Fibroblast of upper back skin (primary cell): ENCODE measurements around the gene P3H1.
"Not testable (repeated sequence)": the region's sequence is repeated elsewhere in the genome, so short reads cannot be mapped to it uniquely, and the experiment has no call there.

Experiments
- DNase-seq: peaks from one replicate; pipeline ENCODE4 v3.0.0-alpha.2; 2013

Gene P3H1

DNA sequence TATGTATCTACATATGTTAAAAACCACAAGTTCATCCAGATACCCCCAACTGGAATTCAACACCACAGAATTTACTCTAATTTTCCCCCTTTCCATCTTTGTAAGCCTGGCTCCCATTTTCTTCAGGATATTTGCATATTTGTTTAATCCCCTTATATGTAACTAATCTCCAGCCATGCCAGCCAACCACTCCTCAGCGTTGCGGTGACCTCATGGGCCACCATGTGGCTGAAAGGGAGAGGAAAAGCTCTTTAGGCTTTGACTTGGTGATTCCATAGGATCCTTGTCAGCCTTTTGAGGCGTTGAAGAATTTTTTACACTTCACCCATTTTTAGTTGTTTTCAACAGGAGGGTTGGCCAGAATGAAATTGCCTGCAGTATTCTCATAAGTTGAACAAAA lies 36.8 kb downstream of the P3H1 start:
- no peak for DNase-seq

DNA sequence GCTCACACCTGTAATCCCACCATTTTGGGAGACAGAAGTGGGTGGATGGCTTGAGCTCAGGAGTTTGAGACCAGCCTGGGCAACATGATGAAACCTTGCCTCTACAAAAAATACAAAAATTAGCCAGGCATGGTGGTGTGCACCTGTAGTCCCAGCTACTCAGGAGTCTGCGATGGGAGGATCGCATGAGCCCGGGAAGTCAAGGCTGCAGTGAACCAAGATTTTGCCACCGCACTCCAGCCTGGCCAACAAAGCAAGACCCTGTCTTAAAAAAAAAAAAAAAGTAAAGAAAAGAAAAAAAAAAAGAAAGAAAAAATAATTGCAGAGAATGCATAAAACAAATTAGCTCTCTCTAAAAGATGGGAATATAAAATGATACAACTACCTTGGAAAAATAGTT lies 41.0 kb downstream of the P3H1 start:
- DNase-seq: not testable (repeated sequence)

DNA sequence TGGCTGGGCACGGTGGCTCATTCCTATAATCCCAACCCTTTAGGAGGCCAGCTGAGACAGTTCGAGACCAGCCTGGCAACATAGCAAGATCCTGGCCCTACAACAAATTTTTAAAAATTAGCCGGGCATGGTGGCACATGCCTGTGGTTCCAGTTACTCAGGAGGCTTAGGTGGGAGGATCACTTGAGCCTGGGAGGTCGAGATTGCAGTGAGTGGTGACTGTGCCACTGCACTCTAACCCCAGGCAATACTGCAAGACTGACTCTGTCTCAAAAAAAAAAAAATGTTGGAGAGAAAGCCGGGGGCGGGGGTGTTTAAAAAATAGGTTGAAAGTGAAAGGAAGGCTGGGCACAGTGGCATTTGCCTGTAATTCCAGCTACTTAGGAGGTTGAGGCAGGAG lies 43.3 kb downstream of the P3H1 start:
- DNase-seq: no peak

DNA sequence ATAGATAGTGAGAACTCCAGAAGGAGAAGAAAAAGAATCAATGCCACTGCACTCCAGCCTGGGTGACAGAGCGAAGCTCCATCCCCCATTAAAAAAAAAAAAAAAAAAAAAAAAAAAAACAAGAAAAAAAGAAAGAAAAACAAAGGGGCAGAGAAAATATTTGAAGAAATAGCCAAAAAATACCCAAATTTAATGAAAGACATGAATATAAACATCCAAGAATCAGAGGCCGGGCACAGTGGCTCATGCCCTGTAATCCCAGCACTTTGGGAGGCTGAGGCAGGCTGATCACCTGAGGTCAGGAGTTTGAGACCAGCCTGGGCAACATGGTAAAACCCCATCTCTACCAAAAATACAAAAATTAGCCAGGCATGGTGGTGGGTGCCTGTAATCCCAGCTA lies 44.4 kb downstream of the P3H1 start:
- DNase-seq: not testable (repeated sequence)

DNA sequence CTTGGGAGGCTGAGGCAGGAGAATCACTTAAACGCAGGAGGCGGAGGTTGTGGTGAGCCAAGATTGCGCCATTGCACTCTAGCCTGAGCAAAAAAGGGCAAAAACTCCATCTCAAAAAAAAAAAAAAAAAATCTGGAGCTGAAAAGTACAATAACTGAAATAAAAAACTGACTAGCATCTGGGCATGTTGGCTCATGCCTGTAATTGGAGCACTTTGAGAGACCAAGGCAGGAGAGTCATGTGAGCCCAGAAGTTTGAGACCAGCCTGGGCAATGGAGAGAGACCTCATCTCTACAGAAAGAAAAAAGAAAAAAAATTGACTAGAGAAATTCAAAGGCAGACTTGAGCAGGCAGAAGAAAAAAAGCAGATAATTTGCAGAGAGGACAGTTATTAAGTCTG lies 44.9 kb downstream of the P3H1 start:
- no peak for DNase-seq

DNA sequence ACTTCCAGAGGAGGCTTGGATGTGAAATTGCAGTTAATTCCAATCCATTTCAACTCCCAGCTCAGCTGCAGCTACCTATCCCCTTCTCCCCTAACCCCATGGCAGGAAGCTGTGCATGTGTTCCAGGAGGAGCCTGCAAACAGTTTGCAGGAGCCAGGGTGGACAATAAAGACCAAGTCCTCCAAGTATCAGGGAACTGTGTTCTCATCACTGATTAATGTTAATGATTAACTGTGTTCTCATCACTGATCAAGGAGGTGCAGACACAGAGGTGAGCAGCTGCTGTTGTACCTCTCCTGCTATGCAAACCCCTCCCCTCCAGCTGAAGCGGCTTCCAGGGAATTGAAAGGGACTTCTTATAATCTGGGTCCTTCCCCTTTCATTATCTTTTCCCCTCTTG lies 46.0 kb downstream of the P3H1 start:
- no peak for DNase-seq

DNA sequence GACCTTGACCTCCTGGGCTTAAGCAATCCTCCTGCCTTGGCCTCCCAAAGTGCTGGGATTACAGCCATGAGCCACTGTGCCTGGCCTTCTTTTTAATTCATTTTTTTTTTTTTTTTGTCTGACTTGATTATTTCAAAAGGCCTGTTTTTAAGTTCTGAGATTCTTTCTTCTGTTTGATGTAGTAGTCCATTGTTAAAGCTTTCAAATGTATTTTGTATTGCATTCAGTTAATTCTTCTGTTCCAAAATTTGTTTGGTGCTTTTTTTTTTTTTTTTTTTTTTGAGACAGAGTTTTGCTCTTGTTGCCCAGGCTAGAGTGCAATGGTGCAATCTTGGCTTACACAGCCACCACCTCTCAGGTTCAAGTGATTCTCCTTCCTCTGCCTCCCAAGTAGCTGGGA lies 52.4 kb downstream of the P3H1 start:
- DNase-seq: not testable (repeated sequence)

DNA sequence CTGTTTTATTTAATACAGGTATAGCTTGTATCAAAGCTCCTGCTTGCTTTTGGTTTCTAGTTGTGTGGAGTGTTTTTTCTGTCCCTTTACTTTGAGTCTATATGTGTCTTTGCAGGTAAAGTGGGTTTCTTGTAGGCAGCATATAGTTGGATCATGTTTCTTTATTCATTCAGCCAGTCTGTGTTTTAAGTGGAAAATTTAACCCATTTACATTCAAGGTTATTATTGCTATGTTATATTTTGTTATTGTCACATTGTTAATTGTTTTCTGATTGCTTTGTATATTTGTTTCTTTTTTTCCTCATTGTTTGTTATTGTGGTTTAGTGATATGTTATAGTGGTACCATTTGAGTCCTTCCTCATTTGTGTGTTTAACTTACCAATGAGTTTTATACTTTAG lies 53.5 kb downstream of the P3H1 start:
- DNase-seq: no peak

DNA sequence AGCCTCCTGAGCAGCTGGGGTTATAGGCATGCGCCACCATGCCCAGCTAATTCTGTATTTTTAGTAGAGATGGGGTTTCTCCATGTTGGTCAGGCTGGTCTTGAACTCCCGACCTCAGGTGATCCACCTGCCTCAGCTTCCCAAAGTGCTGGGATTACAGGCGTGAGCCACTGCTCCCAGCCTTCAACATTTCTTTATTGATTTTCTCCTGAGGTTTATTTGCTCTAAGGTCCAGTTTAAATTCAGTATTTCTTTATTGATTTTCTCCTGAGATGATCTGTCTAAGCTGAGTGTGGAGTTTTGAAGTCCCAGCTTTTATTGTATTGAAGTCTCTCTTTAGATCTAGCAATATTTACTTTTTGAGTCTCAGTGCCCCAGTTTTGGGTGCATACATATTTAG lies 54.0 kb downstream of the P3H1 start:
- not testable (repeated sequence) for DNase-seq

DNA sequence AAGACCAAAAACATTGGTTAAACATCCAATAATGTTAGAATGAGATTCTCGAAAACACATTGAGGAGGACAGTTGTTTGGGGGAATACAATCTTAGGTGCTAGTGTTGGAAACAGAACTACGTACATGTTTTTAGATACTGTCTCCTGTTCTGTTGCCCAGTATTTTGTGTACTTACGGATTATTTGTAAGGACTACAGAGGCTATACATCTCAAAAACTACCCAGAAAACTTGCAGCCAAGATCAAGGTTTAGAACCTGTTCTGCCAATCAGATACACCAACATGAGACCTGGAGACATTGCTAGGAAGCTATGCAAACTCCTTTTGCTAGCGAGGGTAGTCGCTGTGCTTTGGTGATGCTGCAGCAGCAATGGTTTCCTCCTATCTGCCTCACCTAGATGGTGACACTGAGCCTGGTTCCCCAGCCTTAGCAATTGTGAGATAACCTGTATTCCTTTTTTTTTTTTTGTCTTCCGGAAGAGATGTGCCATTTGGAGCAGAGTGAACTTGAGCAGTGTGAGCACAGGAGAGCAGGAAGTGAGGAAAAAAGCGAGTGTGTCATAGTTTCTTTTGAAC lies 62.9 kb downstream of the P3H1 start:
- no peak for DNase-seq

DNA sequence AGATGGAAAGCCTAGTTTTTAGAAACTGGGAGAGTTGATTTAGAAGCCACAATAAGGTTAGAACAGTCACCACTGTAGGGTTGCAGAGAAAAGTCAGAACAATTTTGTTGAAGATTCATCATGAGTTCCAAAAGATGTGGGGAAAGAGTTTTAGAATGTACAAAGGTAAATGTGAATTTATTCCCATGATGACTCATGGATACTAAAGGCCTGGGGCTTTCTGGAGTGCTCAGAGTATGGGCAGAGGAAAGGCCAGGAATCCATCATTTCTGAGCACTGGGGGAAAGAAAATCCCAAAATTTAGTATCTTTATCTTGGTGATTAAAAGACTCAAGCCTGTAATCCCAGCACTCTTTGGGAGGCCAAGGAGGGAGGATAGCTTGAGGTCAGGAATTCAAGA lies 66.8 kb downstream of the P3H1 start:
- no peak for DNase-seq

DNA sequence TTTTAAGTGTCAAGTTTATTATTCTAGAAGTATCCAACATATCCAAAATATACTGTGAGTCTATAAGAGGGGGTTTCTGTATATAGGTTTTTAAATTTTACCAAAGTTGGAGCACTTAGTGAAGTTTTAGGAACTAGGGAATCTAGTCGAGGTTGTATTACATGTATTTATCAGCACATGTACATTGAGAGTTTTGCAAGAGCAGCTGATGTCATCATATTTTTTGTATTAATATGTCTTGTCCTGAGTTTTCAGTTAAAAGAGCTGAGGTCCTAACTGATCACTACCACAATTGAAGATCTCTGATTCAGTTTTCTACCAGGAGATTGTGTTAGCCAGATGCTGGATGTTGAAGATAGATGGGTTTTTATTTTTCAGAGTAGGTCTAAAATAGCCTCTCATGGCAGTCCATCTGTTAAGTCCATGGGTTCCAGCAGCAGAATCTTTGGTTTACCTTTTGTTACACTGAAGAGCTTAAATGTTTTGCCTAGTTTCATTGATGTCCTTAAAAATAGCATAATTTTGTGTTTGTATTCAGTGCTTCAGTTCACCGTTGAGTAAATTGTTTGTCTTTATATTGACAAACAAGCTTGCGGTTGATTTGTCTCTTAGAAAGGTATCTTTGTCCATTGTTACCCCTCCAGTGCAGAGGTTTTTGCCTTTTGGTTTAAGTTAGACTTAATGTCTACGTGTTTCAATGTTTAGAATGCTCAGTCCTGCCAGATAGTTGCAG lies 68.6 kb downstream of the P3H1 start:
- no peak for DNase-seq
